Mucosa of descending colon (tissue), 3 donors: ENCODE results near the gene LHX3. TPM values are rescaled to one million over a fixed set of nuclear protein-coding genes. Genes with fewer than 3 reads are reported as not detected.

Experiments used
- ATAC-seq: fragments of 200-7000 bp; cut with Tn5 transposase; one replicate; pipeline ENCODE4 v1.9.1; 2020; ENCODE audit warnings: mild to moderate bottlenecking, moderate library complexity
- DNase-seq, 3 donors: peaks; one replicate each; pipeline ENCODE4 v3.0.0-alpha.2; 2020
- H3K36me3 ChIP-seq: fragments of 200-600 bp; one replicate; pipeline ENCODE4 v1.8.0; 2021; ENCODE audit warnings: low read depth, mild to moderate bottlenecking
- H3K4me1 ChIP-seq: fragments of 200-600 bp; one replicate; pipeline ENCODE4 v1.8.0; 2021; ENCODE audit warnings: low read depth, mild to moderate bottlenecking
- H3K4me3 ChIP-seq: fragments of 200-600 bp; one replicate; pipeline ENCODE4 v1.8.0; 2021; ENCODE audit warnings: mild to moderate bottlenecking
- H3K9me3 ChIP-seq: fragments of 200-600 bp; one replicate; pipeline ENCODE4 v1.8.0; 2021; ENCODE audit warnings: mild to moderate bottlenecking
- CTCF ChIP-seq: fragments of 200-600 bp; IDR thresholded peaks from one replicate; pipeline ENCODE4 v1.8.0; 2022; ENCODE audit warnings: antibody characterized with exemption, mild to moderate bottlenecking
- intact Hi-C, 2 donors: fragments of 100-400 bp; cut with DNase I in 1 of 2; cut with micrococcal nuclease in 1 of 2; formaldehyde crosslinking; loops; one replicate each; pipeline versions ENCODE4 v1.11.0 to v1.11.1; 2022; cut with DNase I, micrococcal nuclease
- total RNA-seq, 3 donors: library from RNA; stranded (reverse); fragmentation: NEBNext Ultra II Directional in 2 of 3; extraction: Animal tissue kit (Norgen Biotek cat#: 25700) in 2 of 3; gene quantifications; one replicate each; pipeline versions ENCODE4 v1.2.1 to v1.2.4, GENCODE V29; 2021 to 2023
- donor health status: DM: no; HTN: no; CAD: no; lungs with moderate emphysema.
- donor health status: DM: no; HTN: no; CAD: no.
- donor health status: DM: no; HTN: yes; CAD: no.

LHX3 gene
- total RNA-seq, 3 donors from 2014 or later = not detected

- TF ChIP-seq CTCF = no peak
- DNase-seq (no peak), ATAC-seq (no peak)
- H3K4me1 ChIP-seq = no peaks in the 10 kb centered on the region
- intact Hi-C loops = no loop called here
- no peak overlapping the region for H3K4me3 ChIP-seq
- H3K36me3 ChIP-seq = no peaks in the 10 kb centered on the region
- H3K9me3 ChIP-seq = peaks cover 7% of the 10 kb centered on the region
Measured at GRCh38 chr9:136210276-136210675, 5.3 kb upstream of the LHX3 start.

DNA sequence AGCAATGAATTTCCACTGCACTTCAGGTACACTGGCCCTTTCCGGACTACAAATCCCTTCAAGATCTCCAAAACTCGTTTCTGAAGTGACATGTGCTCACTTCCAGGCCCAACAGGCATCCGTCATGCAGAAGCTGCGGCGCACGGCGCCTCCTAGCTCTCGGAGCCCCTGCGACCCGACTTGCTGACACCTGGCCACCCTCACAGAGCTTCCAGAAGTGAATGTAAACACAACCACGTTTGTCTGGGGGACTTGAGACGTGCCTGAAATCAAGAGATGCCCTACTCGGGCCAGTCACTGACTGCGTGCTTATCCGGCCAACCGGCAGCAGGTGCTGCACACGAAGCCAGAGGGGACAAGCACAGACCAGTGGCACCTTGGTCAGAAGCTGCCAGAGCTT is 4.9 kb upstream of the LHX3 start:
- intact Hi-C loops = no loop called here
- Histone ChIP-seq H3K36me3 (no peaks in the 10 kb centered on the region), H3K4me1 (no peaks in the 10 kb centered on the region), H3K4me3 (no peak overlapping the region), H3K9me3 (peaks cover 7% of the 10 kb centered on the region)
- no peak for DNase-seq
- no peak for TF ChIP-seq CTCF
- ATAC-seq = no peak

DNA sequence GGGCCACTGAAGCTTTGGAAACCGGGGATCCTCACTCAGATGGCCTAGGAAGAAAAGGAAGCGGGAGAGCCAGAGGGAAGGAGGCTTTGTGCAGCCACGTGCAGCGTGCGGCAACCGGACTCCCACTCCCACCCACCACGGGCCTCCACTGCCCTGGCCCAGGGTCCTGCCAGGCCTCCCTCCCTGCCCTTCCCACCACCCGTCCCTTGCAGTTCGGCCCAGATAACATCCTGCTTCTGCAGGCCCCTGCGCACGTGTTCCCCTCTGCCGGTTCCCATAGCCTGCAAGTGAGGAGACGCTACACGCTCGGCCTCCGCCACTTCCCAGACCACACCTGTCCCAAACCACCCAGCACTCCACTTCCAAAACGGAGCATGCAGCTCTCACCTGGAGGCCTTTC is 4.3 kb upstream of the LHX3 start:
- H3K36me3 ChIP-seq = no peaks in the 10 kb centered on the region
- no peak for DNase-seq
- ATAC-seq = no peak
- intact Hi-C loops = no loop called here
- no peak for TF ChIP-seq CTCF
- peaks cover 6% of the 10 kb centered on the region for H3K9me3 ChIP-seq
- no peaks in the 10 kb centered on the region for H3K4me1 ChIP-seq
- no peak overlapping the region for H3K4me3 ChIP-seq

- ATAC-seq = no peak
- TF ChIP-seq CTCF = no peak
- H3K9me3 ChIP-seq = peaks cover under 1% of the 10 kb centered on the region
- DNase-seq = no peak
- no peaks in the 10 kb centered on the region for H3K36me3 ChIP-seq
- H3K4me1 ChIP-seq = no peaks in the 10 kb centered on the region
- intact Hi-C loops = no loop called here
- no peak overlapping the region for H3K4me3 ChIP-seq
Measured at GRCh38 chr9:136208675-136209074, 3.7 kb upstream of the LHX3 start.

DNA sequence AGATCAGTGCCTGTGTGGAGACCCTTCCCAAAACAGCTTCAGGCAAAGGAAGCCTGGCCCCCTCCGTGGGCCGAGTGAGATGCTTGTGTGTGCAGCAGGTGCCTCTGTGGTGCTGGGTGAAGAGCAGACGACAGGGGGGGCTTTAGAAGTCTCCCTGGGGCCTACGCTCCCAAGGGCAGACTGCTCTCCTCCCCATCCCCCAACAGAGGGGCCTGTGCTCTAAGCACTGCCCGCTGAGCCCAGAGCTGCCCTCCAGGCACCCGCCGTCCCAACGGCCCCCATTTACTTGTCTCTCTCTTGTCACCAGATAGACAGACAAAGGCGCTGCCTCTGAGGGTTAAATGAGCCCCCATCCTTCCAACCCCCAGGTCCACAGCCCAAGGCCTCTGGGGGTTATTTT is 2.7 kb upstream of the LHX3 start:
- intact Hi-C loops = no loop called here
- no peak for TF ChIP-seq CTCF
- no peaks in the 10 kb centered on the region for H3K9me3 ChIP-seq
- H3K4me1 ChIP-seq = no peaks in the 10 kb centered on the region
- no peaks in the 10 kb centered on the region for H3K36me3 ChIP-seq
- no peak for ATAC-seq
- no peak overlapping the region for H3K4me3 ChIP-seq
- DNase-seq = no peak

GRCh38 chr9:136206602-136207275 is 1.8 kb upstream of the LHX3 start:
- Histone ChIP-seq H3K9me3 (no peaks in the 10 kb centered on the region), H3K36me3 (no peaks in the 10 kb centered on the region), H3K4me3 (no peak overlapping the region), H3K4me1 (no peaks in the 10 kb centered on the region)
- ATAC-seq = no peak
- intact Hi-C loops = no loop called here
- DNase-seq = no peak
- no peak for TF ChIP-seq CTCF
